ENCODE results near the gene GNG2. TPM values are rescaled to one million over a fixed set of nuclear protein-coding genes. Genes with fewer than 3 reads are reported as not detected.
A peak's percentile ranks its signal among the peaks of the same experiment; 100 is the strongest.
"Not testable (repeated sequence)": the region's sequence is repeated elsewhere in the genome, so short reads cannot be mapped to it uniquely, and the experiment has no call there.

GNG2 gene
- total and polyA plus RNA-seq, 9 donors = 34.8 to 90.2 (median 42.9) TPM

DNA sequence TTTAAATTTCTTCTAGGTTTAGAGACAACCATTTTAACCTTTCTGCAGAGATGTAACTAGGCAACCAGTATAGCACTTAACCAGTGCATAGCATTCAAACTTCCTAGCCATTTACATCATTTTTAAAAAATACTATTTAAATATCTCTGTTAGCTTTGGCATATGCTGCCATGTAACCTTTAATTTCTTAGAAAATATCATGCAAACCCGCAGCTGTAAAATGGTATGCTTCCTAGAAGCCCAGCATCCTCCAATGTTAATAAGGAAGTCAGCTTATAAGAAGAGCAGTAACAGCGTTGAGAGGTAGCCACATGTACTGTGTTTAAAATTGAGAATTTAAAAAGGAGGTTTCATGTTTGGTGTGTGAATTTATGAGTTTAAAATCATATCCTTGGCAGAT is 22.8 kb downstream of the GNG2 start:
- WGBS (ENCODE audit: insufficient coverage) = no CpG with 5 or more reads among the region's 2 CpGs
- no peak overlapping the region for H3K27ac ChIP-seq (ENCODE audit: low read length)
- peaks cover 6% of the 10 kb centered on the region for H3K4me1 ChIP-seq (ENCODE audit: control insufficient read depth, insufficient read depth, low read length)

GRCh38 chr14:51884086-51884927 is 23.9 kb downstream of the GNG2 start:
- peaks cover 6% of the 10 kb centered on the region for H3K4me1 ChIP-seq (ENCODE audit: control insufficient read depth, insufficient read depth, low read length)
- H3K4me3 ChIP-seq (ENCODE audit: low read length) = no peak overlapping the region

More for the DNA sequence above, 22.8 kb downstream of the GNG2 start:
- no peaks in the 10 kb centered on the region for H3K9me3 ChIP-seq (replicated peaks; ENCODE audit: control insufficient read depth, low read depth, low read length)
- DNase-seq = no peak
- no peak overlapping the region for H3K4me3 ChIP-seq (ENCODE audit: low read length)
- H3K36me3 ChIP-seq (ENCODE audit: control insufficient read depth, insufficient read depth, low read length) = no peaks in the 10 kb centered on the region
- no peaks in the 10 kb centered on the region for H3K27me3 ChIP-seq (ENCODE audit: control insufficient read depth, insufficient read depth, low read length)

GRCh38 chr14:51889851-51890250 is 29.4 kb downstream of the GNG2 start:
- Histone ChIP-seq H3K27ac (ENCODE audit: low read length) (peak overlapping the region; percentile 40), H3K4me3 (ENCODE audit: low read length) (no peak overlapping the region), H3K4me1 (ENCODE audit: control insufficient read depth, insufficient read depth, low read length) (peaks cover under 1% of the 10 kb centered on the region), H3K36me3 (ENCODE audit: control insufficient read depth, insufficient read depth, low read length) (no peaks in the 10 kb centered on the region), H3K27me3 (ENCODE audit: control insufficient read depth, insufficient read depth, low read length) (no peaks in the 10 kb centered on the region), H3K9me3 (replicated peaks; ENCODE audit: control insufficient read depth, low read depth, low read length) (no peaks in the 10 kb centered on the region)
- peak; percentile 49 for DNase-seq
- no CpG with 5 or more reads among the region's 2 CpGs for WGBS (ENCODE audit: insufficient coverage)

More at GRCh38 chr14:51884086-51884927, 23.9 kb downstream of the GNG2 start:
- peak; percentile 83 for DNase-seq
- WGBS (ENCODE audit: insufficient coverage) = 26% methylated on average over 3 of the region's 7 CpGs
- no peaks in the 10 kb centered on the region for H3K27me3 ChIP-seq (ENCODE audit: control insufficient read depth, insufficient read depth, low read length)
- H3K27ac ChIP-seq (ENCODE audit: low read length) = peak overlapping the region; percentile 60
- no peaks in the 10 kb centered on the region for H3K9me3 ChIP-seq (replicated peaks; ENCODE audit: control insufficient read depth, low read depth, low read length)
- H3K36me3 ChIP-seq (ENCODE audit: control insufficient read depth, insufficient read depth, low read length) = no peaks in the 10 kb centered on the region

DNA sequence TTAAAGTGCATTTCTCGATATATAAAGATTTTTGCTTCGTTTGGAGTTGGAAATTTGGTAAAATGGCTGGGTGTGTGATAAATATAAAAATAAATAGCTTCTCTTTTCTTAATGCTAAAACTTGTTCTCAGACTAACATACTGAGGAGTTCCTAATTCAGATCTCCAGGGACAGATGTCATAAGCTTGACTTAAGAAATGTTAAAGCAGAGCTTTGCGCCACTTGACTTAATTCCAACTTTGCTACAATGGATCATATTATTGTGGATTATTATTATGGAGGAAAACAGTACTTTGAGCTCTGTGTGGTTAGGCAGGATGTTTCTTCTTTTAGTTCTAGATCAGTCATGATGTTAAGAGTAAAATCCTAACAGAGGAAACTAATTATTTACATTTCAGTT is 33.8 kb downstream of the GNG2 start:
- peaks cover 7% of the 10 kb centered on the region for H3K4me1 ChIP-seq (ENCODE audit: control insufficient read depth, insufficient read depth, low read length)
- no peaks in the 10 kb centered on the region for H3K9me3 ChIP-seq (replicated peaks; ENCODE audit: control insufficient read depth, low read depth, low read length)
- no peak overlapping the region for H3K4me3 ChIP-seq (ENCODE audit: low read length)
- WGBS (ENCODE audit: insufficient coverage) = no CpG with 5 or more reads among the region's 3 CpGs
- no peaks in the 10 kb centered on the region for H3K27me3 ChIP-seq (ENCODE audit: control insufficient read depth, insufficient read depth, low read length)
- DNase-seq = peak; percentile 76
- no peaks in the 10 kb centered on the region for H3K36me3 ChIP-seq (ENCODE audit: control insufficient read depth, insufficient read depth, low read length)
- peak overlapping the region; percentile 29 for H3K27ac ChIP-seq (ENCODE audit: low read length)

GRCh38 chr14:51895375-51895774 is 35.0 kb downstream of the GNG2 start:
- H3K4me1 ChIP-seq (ENCODE audit: control insufficient read depth, insufficient read depth, low read length) = peaks cover 7% of the 10 kb centered on the region
- no peaks in the 10 kb centered on the region for H3K27me3 ChIP-seq (ENCODE audit: control insufficient read depth, insufficient read depth, low read length)
- H3K36me3 ChIP-seq (ENCODE audit: control insufficient read depth, insufficient read depth, low read length) = no peaks in the 10 kb centered on the region
- peak; percentile 94 for DNase-seq
- H3K27ac ChIP-seq (ENCODE audit: low read length) = peak overlapping the region; percentile 35
- no peak overlapping the region for H3K4me3 ChIP-seq (ENCODE audit: low read length)
- no peaks in the 10 kb centered on the region for H3K9me3 ChIP-seq (replicated peaks; ENCODE audit: control insufficient read depth, low read depth, low read length)

GRCh38 chr14:51897791-51898355 is 37.5 kb downstream of the GNG2 start:
- H3K27ac ChIP-seq (ENCODE audit: low read length) = peak overlapping the region; percentile 73
- no peaks in the 10 kb centered on the region for H3K9me3 ChIP-seq (replicated peaks; ENCODE audit: control insufficient read depth, low read depth, low read length)
- H3K4me1 ChIP-seq (ENCODE audit: control insufficient read depth, insufficient read depth, low read length) = peaks cover 7% of the 10 kb centered on the region
- no peaks in the 10 kb centered on the region for H3K36me3 ChIP-seq (ENCODE audit: control insufficient read depth, insufficient read depth, low read length)
- no peak overlapping the region for H3K4me3 ChIP-seq (ENCODE audit: low read length)
- no CpG with 5 or more reads among the region's 1 CpG for WGBS (ENCODE audit: insufficient coverage)
- H3K27me3 ChIP-seq (ENCODE audit: control insufficient read depth, insufficient read depth, low read length) = no peaks in the 10 kb centered on the region
- peak; percentile 77 for DNase-seq

DNA sequence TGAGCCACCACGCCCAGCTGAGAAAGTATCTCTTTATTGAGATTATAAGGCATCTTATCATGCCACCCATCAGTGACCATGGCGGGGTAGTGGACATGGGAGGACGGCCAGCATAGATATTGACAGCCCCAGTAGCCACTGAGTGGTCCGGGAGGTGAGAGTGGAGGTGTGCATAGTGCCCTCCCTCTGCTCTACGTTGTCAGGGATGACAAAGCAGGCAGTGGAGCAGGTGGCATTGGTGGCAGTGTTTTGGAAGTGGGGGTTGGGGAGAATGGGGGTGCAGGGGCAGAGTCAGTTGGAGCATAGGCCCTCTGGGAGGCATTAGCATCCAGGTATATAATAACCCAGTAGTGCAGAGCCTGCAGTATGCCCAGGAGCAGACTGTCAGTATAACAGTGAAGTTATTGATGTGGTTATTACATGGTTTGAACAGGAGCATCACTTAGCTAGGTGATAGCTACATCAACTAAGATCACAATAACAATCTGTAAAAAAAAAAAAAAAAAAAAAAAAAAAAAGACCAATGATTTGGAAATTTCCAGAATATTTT is 41.1 kb downstream of the GNG2 start:
- Histone ChIP-seq H3K36me3 (ENCODE audit: control insufficient read depth, insufficient read depth, low read length) (peaks cover 3% of the 10 kb centered on the region), H3K27me3 (ENCODE audit: control insufficient read depth, insufficient read depth, low read length) (no peaks in the 10 kb centered on the region), H3K4me1 (ENCODE audit: control insufficient read depth, insufficient read depth, low read length) (peaks cover 7% of the 10 kb centered on the region), H3K4me3 (ENCODE audit: low read length) (no peak overlapping the region), H3K27ac (ENCODE audit: low read length) (no peak overlapping the region), H3K9me3 (replicated peaks; ENCODE audit: control insufficient read depth, low read depth, low read length) (peaks cover 9% of the 10 kb centered on the region)
- no peak for DNase-seq
- 100% methylated on average over 3 of the region's 5 CpGs for WGBS (ENCODE audit: insufficient coverage)

DNA sequence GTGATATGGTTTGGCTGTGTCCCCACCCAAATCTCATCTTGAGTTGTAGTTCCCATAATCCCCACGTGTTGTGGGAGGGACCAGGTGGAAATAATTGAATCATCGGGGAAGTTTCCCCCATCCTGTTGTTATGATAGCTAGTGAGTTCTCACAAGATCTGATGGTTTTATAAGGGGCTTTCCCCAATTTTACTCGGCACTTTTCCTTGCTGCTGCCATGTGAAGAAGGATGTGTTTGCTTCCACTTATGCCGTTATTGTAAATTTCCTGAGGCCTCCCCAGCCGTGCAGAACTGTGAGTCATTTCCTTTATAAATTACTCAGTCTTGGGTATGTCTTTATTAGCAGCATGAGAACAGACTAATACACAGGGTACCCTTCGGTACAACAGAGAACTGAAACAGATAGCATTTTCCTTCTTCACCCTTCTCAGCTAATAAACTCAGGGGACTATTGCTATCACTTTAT is 45.3 kb downstream of the GNG2 start:
- H3K36me3 ChIP-seq (ENCODE audit: control insufficient read depth, insufficient read depth, low read length); DNase-seq; H3K27me3 ChIP-seq (ENCODE audit: control insufficient read depth, insufficient read depth, low read length); H3K4me3 ChIP-seq (ENCODE audit: low read length); H3K4me1 ChIP-seq (ENCODE audit: control insufficient read depth, insufficient read depth, low read length); H3K9me3 ChIP-seq (replicated peaks; ENCODE audit: control insufficient read depth, low read depth, low read length): not testable (repeated sequence)
- no CpG with 5 or more reads among the region's 6 CpGs for WGBS (ENCODE audit: insufficient coverage)
- H3K27ac ChIP-seq (ENCODE audit: low read length) = peak overlapping the region; percentile 55

DNA sequence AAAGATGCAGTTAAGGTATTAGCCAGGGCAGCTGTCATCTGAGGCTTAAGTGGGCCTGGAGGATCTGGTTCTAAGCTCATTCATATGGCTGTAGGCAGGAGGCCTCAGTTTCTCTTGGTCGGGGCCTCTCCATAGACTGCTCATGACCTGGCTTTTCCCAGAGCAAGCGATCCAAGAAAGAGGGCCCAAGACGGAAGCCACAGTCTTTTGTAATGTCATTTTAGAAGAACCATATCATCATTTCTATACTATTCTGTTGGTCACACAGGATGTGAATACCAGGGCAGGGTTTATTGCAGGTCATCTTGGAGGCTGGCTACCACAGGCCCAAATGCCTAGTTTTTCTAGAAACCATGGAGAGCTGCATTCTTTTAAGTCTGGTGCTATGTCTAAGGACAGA is 47.7 kb downstream of the GNG2 start:
- WGBS (ENCODE audit: insufficient coverage) = no CpG with 5 or more reads among the region's 3 CpGs
- H3K4me3 ChIP-seq (ENCODE audit: low read length) = no peak overlapping the region
- no peaks in the 10 kb centered on the region for H3K27me3 ChIP-seq (ENCODE audit: control insufficient read depth, insufficient read depth, low read length)
- H3K9me3 ChIP-seq (replicated peaks; ENCODE audit: control insufficient read depth, low read depth, low read length) = peaks cover 9% of the 10 kb centered on the region
- no peak overlapping the region for H3K27ac ChIP-seq (ENCODE audit: low read length)
- DNase-seq = no peak
- no peaks in the 10 kb centered on the region for H3K4me1 ChIP-seq (ENCODE audit: control insufficient read depth, insufficient read depth, low read length)
- H3K36me3 ChIP-seq (ENCODE audit: control insufficient read depth, insufficient read depth, low read length) = peaks cover 3% of the 10 kb centered on the region

DNA sequence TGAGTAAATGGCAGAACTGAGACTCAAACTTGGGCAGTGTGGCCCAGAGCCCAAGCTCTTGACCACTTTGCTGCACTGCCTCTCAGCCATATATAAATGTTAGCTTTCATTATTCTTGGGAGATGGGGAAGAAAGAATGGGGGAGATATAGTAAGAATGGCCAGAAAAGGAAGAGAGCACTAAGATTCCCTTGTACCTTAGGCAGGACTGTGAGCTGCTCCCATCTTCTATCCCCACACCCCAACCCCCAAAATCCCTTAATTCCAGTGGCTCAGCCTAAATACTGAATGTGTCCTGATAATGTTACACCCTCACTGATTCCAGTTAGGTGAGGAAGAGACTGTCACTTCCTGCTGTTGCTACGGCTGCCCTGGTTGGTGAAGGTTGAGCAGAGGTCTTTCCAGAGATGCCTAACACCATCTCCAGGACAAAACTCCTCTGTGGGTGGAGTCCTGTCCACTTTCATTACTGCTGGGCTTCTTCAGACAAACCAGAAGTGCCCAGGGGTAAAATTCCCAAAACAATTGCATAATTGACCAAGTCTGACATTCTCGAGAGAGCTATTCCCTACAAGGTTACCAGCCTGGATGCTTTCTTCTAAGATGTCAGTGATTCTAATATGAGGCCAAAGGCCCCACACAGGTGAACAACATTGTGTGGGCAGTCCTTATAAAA is 51.8 kb downstream of the GNG2 start:
- no peak overlapping the region for H3K4me3 ChIP-seq (ENCODE audit: low read length)
- no peak overlapping the region for H3K27ac ChIP-seq (ENCODE audit: low read length)
- DNase-seq = no peak
- WGBS (ENCODE audit: insufficient coverage) = no CpG with 5 or more reads among the region's 2 CpGs
- H3K4me1 ChIP-seq (ENCODE audit: control insufficient read depth, insufficient read depth, low read length) = peaks cover 6% of the 10 kb centered on the region
- H3K27me3 ChIP-seq (ENCODE audit: control insufficient read depth, insufficient read depth, low read length) = no peaks in the 10 kb centered on the region
- H3K36me3 ChIP-seq (ENCODE audit: control insufficient read depth, insufficient read depth, low read length) = peaks cover 2% of the 10 kb centered on the region
- no peaks in the 10 kb centered on the region for H3K9me3 ChIP-seq (replicated peaks; ENCODE audit: control insufficient read depth, low read depth, low read length)

All from muscle of leg (tissue), 11 donors.